Testis (tissue), 2 donors: ENCODE measurements around the gene BPIFA1.

Source experiments
- CTCF ChIP-seq, 3 experiments: fragments of 450-650 bp in 2 of 3; fragments of 200-600 bp in 1 of 3; sonication (generic) in 1 of 3; IDR thresholded peaks; one replicate each; pipeline ENCODE4 v1.5.1; 2016 to 2019; ENCODE audit warnings: antibody characterized with exemption in 3 of 3, mild to moderate bottlenecking in 2 of 3, moderate library complexity in 1 of 3
- POLR2A ChIP-seq: fragments of 450-650 bp; IDR thresholded peaks from one replicate; pipeline ENCODE4 v1.6.1; 2017; ENCODE audit warnings: antibody characterized with exemption, mild to moderate bottlenecking, moderate library complexity

DNA sequence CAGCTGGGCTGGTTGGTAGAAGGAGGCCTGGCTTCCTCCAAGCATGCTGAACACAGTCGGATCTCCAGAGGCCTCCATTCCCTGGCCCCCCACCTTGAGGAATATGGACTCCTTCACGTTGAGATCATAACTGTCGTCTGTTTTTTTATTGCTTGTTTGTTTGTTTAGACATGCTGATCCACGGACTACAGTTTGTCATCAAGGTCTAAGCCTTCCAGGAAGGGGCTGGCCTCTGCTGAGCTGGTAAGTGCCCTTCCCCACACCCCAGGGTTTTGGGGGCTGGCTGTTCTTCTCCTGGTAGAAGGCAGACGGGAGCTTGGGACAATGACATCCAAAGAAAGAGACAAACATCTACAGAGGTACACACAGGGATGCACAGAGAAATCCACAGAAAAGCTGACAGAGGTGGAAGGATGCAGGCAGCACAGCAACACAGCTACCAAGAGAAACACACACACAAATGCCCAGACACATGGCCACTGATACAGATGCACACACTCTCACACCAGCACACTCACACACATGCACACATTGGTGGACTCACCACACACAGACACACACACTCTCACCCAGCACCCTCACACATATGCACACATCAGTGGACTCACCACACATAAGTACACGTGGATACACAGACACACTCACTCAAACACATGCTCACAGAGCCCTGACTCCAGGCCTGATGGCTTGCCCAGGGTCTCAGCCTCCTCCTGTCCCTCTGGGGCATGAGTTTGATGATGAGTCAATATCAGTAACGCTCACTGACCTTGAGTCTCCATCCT, 6.7 kb downstream of the BPIFA1 start:
- TF ChIP-seq CTCF (IDR thresholded peaks at IDR 0.05) (no peak), POLR2A (no peak)
